Cerebellar nuclear complex (tissue), 1 donor: Measurements from ENCODE around the gene BBS2.
"Not testable (repeated sequence)": the region's sequence is repeated elsewhere in the genome, so short reads cannot be mapped to it uniquely, and the experiment has no call there.

Experiments
- DNase-seq, 2 experiments: peaks; one replicate each; lab custom pipeline; 2025; lab: John Stamatoyannopoulos, UW

BBS2 gene

DNA sequence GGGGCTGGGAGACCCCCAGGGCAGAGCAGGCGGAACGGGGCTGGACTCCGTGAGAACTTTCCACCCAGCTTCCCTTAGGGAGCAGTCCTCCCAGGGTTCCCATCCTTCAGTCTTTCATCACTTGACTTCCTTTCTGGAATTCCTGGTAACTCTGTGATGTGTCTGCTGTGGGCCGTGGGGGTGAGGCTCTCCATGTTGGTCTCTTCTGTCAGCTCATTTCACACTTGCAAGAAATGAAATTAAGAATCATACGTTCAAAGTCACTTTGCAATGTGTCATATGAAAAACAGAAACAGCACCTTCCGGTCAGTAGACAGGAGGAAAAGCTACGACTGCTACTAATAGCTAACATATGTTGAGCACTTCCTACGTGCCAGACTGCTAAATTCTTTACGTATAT lies 5.4 kb upstream of the BBS2 start:
- DNase-seq = no peak

DNA sequence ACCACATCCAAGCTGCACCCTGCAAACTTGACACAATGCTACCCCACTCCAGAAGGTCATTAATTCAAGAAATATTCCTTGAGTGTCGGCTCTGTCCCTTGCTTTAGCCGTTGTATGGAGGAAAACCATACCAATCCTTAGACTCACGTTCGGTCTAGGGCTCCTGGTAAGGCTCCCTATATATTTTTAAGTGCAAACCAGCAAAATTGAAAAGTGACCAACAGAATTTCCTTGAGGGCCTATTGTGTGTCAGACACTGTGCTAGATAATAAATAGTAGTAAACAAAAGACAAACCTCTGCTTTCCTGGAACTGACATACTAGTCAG lies 390 bp upstream of the BBS2 start:
- no peak for DNase-seq

- DNase-seq = no peak
These were observed 1.4 kb downstream of the BBS2 start for GRCh38 chr16:56518425-56518824.

DNA sequence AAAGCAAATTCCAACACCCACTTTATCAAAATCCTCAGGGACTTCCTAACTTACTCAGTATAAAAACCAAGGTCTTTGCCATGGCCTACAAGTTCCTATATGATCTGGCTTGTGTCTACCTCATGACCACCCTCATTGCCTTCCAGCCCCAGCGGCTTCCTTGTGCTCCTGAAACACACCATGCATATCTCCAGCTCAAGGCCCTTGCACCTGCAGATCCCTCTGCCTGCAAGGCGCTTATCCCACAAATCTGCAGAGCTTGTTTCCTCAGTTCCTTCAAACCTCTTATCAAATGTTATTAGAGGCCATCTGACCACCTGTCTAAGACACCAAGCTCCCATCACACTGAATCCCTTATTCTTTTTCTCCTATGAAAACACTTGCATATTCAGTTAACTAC lies 2.6 kb downstream of the BBS2 start:
- DNase-seq = no peak

DNA sequence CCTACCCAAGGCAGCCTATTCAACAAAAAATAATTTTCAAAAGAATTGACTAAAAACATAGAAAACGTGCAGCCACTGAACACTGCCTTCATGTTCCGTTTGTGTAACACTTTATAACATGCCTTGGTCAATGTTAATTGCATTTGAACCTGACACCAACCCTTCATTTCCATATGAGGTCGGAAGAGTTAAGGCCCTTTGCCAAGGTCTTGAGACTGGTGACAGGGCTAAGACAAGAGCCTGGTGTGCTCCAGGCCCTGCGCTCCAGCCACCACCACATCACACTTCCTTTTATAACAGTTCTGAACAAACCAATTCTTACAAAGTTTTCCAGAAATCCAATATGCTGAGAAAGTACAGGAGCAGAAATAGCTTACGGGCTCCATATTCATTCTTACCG lies 4.2 kb downstream of the BBS2 start:
- no peak for DNase-seq

- DNase-seq = no peak
These were observed 5.0 kb downstream of the BBS2 start for GRCh38 chr16:56514845-56515244.

GRCh38 chr16:56513972-56514371 lies 5.9 kb downstream of the BBS2 start:
- peak; percentile 30 to 55 for DNase-seq

- no peak for DNase-seq
These were observed 6.7 kb downstream of the BBS2 start for GRCh38 chr16:56513091-56513490.

- no peak for DNase-seq
These were observed 7.8 kb downstream of the BBS2 start for GRCh38 chr16:56512025-56512424.

DNA sequence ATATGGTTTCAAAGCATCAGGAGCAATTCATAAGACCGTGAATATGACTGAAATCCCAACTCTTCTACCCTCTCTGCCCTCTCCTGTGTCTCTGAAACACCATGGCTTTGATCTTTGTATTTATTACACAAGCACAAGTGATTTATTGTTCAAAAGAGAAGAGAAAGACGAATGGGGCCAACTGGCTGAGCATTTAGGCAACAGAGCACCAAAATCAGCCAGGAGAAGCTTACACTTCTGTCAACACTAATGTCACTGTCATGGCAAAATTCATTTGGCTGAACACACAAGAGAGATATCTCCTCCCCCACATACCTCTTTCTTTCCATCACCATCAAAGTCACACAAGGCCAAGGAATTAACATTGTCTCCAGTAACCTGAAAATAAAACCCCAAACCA lies 9.3 kb downstream of the BBS2 start:
- DNase-seq = no peak

DNA sequence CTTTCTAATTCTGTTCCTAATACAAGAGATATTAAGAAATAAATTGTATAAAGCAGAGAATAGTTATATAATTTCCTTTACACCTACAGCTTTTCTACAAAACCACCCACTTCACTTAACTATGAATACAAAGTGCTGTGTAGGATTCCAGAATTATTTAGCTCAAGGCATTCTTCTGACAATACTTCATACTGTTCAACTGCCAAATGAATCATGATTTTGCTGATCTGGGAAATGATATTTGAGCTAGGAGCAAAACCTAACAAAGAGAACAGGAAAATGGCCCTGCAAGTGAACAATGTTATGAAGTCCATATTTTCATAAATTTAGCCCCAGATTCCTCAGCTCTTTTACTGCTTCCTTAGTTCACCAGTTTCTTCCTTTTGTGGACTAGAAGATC lies 12.9 kb downstream of the BBS2 start:
- no peak for DNase-seq

DNA sequence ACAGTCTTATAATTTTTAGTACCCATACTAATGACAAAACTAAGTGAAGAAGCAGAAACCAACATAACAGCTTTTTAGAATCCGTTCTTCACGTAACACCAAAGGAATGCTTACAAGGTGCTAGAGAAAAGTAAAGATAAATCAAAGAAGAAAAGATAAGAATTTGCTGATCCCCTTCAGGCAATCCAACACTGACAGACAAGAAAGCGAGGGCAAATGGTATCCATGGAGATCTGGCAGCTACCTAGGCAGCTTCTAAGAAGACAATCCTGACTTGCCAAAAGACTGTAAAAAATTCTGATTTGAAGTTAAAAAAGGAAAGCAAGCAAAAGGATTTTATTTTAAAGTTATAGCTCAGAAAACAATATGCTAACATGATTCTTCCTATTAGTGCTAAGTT lies 14.6 kb downstream of the BBS2 start:
- no peak for DNase-seq

DNA sequence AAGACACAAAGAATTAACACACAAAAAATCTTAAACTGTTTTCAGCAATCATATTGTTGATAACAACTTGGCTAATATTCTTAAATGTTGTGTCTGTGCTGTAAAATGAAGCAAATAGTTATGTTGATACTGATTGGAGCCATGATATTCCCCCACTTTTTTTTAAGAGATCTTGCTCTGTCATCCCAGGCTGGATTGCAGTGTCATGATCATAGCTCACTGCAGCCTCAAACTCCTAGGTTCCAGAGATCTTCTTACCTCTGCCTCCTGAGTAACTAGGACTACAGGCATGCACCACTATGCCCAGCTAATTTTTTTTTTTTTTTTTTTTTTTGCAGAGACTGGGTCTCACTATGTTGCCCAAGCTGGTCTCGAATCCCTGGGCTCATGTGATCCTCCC lies 26.0 kb downstream of the BBS2 start:
- DNase-seq = no peak

DNA sequence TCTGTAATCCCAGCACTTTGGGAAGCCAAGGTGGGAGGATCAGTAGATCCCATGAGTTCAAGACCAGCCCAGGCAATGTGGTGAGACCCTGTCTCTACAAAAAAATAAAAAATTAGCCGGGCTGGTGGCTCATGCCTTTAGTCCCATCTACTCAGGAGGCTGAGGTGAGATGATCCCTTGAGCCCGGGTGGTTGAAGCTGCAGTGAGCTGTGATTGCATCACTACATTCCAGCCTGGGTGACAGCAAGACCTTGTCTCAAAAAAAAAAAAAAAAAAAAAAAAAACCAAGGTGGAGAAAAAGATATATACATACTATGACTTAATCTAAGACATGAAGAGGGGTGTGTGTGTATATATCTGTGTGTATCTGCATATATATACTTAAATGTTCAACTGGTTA lies 26.7 kb downstream of the BBS2 start:
- no peak for DNase-seq

GRCh38 chr16:56491657-56492261 lies 28.1 kb downstream of the BBS2 start:
- DNase-seq = no peak

GRCh38 chr16:56488868-56489267 lies 31.0 kb downstream of the BBS2 start:
- DNase-seq = not testable (repeated sequence)

DNA sequence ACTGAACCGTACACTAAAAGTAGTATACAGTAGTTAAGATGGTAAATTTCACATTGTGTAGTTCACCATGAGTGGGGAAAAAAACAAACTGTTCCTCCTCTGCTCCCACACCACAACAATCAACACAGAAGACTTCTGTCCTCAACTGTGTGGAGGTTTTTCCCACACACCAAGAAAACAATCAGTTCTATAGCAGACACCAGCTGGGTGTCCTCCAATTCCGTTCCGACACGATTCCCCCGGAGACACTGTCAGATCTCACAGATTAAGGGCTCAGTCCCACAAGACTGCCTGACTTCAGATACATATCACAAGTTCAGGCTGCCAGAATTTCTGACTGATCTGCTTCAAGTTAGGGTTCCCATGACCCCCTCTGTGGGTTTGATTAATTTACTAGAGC lies 31.8 kb downstream of the BBS2 start:
- no peak for DNase-seq

DNA sequence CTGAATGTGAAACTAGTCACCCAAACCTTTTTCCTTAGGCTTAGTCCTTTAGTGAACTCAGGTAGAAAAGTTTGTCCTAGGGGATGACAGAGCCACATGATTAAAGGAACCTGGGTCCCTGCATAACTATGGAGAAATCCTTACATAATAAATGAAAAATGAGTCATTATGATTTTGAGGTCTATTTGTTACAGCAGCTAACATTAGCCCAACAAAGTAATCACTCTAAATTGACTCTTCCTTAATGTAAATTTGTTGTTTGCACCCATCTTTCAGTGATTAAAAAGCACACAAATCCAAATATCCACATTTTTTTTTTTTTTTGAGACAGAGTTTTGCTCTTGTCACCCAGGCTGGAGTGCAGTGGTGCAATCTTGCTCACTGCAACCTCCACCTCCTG lies 36.4 kb downstream of the BBS2 start:
- no peak for DNase-seq

- DNase-seq = no peak
These were observed 37.1 kb downstream of the BBS2 start for GRCh38 chr16:56482683-56483236.

GRCh38 chr16:56481468-56482122 lies 38.2 kb downstream of the BBS2 start:
- no peak for DNase-seq

DNA sequence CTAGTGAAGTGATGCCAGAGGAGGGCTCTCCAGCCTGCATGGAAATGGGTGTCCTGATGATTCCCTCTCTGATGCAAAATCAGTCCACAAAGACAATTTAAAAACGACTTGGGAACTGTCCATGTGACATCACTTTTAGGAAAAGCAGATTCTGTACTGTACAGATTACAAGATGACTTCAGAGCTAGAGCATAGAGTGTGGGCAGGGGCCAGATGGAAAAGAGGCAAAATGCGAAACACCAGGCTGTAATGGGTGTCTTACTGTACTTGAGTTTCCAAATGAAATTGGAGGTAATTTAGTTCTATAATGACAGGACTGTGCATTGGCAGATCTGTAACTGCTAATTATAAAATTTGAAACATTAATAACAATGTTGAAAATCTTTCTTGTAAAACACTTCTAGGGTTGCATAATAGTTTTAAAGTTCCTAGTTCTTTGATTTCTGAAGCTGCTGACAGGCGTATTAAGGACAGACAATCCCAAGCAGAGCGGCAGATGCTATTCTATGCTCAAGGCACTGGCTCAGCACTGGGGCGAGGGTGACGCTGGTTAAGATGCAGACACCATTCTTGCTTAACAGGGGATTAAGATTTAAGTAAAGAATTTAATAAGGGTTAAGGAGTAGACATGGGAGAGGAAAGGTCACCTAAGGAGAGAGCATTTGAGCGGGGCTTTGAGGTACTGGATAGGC lies 38.9 kb downstream of the BBS2 start:
- DNase-seq = no peak

DNA sequence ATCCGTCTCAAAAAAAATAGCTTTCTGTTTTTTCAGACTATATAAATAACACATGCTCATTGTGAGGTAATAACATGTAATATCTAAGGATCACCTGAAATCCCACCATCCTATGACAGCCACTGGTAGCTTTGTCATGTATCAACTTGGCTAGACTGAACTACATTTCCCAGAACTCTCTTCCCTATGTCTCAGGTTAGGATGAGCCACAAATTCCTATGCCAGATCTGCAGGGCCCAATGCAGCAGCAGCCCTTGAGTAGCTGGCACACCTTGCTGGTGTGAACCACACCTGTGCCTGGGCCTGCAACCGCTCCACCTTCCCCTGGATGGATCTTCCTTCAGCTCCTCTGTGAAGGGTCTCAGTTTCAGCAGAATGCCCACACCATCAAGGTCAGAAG lies 40.4 kb downstream of the BBS2 start:
- no peak for DNase-seq

DNA sequence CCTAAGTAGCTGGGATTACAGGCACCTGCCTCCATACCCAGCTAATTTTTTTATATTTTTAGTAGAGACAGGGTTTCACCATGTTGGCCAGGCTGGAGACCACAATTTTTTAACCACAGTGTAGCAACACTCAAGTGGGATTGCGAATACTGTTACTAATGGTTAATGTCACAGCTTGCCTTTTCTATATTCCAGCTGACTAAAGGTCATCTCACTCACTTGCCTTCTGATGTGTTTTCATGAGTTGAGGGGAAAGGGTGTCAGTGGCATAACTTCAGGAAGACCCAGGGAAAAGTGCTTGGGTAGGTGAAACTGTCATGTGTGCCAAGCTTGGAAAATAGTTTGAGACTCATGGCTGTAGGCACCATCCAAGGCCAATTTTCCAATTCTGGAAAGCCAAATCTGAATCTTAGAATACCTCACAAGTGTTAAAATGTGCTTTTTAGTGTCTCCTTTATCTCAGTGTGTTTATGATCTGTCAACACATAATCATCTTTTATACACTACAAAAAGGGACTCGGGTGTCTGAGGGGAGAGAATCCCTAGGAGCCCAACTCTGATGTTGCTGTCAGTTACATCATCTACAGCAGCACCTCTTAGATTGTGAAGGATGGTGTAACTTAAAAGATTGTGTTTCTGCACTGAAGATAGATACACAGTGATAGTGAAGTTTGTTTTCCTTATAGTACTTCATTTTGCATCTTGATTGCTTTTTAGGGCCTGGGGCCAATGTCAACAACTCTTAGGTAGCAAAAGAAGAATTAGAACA lies 41.4 kb downstream of the BBS2 start:
- no peak for DNase-seq
